GM20431 (cell line): ENCODE measurements around the gene MYO15A.
"Not testable (repeated sequence)": the region's sequence is repeated elsewhere in the genome, so short reads cannot be mapped to it uniquely, and the experiment has no call there.

Source experiments
- in situ Hi-C: fragments of 300-500 bp; cut with MseI, MboI; formaldehyde crosslinking; loops from one replicate; pipeline ENCODE4 v1.15.0; 2020; ENCODE audit warnings: low sequenced_read_pairs; ENCODE audit not compliant: unreplicated experiment

Gene MYO15A

DNA sequence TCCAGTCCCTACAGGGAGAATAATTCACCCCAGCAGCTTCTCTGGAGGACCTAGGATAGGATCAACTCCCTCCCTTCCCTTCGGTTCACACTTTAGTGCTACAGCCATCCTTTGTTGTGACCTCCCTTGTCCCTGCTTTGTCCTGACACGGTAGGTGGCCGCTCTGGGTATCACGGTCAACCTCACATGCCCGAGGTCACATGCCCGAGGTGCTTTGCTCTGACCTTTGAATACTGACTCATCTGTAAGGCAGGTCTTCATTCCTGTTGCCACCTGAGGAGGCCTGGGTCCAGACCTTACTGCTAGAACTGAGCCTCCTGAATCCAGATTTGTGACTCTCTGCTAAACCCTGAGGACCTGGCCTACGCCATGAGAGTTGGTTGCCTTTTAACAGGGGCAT, 94.8 kb downstream of the MYO15A start:
- in situ Hi-C loops: no loop called here

DNA sequence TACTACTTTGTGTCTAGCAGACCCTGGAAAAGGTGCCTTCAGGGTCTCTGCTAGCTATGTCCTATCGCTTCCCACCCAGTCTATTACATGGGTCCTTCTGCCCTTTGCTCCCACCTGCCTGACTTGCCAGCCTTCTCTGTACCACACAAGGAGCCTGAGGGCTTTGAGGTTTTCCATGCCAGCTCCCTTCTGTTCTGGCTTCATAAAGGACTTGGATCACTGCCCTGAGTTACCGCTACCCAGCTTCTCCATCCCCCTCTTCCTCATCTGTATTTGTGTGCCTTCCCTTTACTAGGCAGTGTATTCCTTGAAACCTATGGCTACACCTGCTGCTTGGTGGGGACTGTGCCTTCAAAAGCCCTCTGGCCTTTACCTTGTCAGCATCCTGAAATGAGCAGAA, 97.3 kb downstream of the MYO15A start:
- in situ Hi-C loops: no loop called here

DNA sequence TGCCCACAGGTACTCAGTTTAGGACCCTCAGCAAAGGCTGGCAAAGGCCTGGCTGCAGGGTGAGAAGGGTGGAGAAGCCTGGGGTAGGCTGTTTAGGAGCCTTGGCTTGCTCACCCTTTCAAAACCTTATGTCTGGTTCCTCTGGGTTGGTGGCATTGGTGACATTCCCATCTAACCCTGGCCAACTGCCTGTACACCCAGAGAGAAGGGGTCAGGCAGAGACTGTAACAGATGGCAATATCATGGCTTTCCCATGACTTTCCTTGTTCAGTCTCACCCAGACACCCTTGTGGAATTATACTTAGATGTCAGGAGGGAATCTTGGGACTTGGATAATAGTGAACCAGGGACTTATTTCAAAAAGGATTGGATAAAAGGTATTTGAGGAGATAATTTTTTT, 98.4 kb downstream of the MYO15A start:
- in situ Hi-C loops: no loop called here

DNA sequence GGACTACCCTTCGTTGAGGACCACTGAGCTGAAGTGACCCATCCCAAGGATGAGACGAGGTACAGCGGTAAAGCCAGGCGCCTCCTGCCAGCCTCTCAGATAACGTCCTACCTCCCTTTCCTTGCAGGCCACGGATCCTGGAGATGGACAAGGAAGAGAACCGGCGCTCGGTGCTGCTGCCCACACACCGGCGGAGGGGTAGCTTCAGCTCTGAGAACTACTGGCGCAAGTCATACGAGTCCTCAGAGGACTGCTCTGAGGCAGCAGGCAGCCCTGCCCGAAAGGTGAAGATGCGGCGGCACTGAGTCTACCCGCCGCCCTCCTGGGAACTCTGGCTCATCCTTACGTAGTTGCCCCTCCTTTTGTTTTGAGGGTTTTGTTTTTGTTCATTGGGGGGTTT, 99.5 kb downstream of the MYO15A start:
- in situ Hi-C loops: no loop called here

DNA sequence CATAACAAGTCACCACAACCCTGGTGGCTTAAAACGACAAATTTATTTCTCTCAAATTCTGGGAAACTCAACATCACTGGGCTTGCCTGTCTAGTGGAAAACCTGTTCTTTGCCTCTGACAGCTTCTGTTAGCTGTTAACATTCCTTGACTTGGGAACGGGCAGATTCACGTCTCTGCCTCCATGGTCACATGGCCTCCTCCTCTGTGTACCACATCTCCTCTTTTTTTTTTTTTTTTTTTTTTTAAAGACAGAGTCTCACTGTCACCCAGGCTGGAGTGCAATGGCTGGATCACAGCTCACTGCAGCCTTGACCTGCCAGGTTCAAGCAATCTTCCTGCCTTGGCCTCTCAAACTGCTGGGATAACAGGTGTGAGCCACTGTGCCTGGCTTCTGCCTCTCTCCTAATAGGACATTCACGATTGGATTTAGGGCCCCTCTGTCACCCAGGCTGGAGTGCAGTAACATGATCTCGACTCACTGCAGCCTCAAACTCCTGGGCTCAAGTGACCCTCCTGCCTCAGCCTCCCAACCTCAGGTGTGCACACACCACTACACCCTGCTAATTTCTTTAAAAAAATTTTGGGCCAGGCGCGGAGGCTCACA, 105.2 kb downstream of the MYO15A start:
- in situ Hi-C loops: no loop called here

DNA sequence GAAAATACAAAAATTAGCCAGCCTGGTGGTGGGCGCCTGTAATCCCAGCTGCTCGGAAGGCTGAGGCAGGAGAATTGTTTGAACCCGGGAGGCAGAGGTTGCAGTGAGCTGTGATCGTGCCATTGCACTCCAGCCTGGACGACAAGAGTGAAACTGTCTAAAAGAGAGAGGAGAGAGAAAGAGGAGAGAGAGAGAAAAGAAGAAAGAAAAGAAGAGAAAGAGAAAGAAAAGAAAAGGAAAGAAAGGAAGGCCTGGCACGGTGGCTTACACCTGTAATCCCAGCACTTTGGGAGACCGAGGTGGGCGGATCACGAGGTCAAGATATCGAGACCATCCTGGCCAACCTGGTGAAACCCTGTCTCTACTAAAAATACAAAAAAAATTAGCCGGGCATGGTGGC, 108.3 kb downstream of the MYO15A start:
- in situ Hi-C loops: not testable (repeated sequence)

DNA sequence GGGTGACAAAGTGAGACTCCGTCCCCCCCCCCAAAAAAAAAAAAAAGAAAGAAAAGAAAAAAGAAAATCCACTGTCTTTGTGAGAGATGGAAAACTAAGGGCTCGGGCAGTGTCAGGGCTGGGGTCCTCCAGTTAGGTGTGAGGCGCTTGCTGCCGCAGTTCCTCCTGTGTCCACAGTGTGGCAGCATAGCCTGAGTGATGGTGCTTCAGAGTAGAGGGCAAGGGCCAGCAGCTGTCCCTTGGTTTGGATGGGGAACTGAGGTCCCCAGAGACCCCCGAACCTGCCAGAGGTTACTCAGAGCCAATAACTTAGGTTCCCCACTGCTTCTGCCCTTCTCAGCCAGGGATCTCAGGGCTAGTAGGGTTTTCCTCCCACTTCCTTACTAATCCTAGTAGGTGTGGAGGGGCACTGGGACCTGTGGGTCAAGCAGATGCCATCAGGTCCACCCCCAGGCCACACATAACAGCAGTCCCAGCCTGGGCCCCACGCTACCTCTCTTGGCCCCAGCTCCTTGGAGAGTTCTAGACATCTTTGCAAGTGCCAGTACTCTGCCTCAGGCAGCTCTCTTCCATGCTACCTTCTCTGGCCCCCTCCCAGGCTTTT, 109.0 kb downstream of the MYO15A start:
- in situ Hi-C loops: no loop called here

DNA sequence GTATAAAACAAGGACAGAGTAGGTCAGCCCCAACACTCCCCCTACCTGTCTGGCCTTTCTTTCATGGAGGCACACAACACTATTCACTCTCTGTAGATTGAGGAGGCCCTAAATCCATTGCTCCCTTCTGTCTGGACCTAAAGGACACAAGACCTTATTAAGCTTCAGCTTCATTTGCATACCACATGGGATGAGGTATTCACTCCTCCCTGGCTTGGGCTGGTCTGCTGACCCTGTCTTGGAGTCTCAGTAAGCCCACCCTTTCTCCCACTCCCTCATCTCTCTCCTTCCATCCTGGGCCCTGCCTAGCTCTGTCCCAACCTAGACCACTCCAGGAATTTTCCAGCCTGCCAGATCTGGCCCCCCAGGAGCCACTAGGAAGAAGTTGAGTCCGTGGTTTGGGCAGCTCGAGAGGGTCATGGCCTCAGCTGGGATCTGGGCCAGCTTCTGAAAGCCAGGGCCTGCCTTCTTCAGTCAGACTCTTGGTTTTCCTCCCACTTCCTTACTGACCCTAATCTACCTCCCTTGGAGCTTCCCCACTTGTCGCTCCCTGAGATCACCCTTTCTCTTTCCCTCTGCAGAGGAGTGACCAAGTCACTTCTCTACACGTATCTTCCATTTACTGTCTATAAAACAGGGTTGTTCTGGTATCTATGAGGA, 110.3 kb downstream of the MYO15A start:
- in situ Hi-C loops: no loop called here

DNA sequence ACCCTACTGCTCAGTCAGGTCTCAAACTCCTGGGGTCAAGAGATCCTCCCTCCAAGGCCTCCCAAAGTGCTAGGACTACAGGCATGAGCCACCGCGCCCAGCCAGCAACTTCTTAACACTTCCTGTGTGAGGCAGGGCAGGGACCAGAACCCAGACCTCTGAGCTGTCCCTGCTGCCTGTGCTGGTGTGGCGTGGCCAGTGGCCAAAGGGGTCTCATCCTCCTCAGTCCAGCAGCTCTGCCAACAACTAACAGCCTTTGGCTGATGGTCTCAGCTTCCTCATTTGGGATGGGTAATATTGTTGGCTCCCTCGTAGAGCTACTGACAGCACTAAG, 115.5 kb downstream of the MYO15A start:
- in situ Hi-C loops: no loop called here

DNA sequence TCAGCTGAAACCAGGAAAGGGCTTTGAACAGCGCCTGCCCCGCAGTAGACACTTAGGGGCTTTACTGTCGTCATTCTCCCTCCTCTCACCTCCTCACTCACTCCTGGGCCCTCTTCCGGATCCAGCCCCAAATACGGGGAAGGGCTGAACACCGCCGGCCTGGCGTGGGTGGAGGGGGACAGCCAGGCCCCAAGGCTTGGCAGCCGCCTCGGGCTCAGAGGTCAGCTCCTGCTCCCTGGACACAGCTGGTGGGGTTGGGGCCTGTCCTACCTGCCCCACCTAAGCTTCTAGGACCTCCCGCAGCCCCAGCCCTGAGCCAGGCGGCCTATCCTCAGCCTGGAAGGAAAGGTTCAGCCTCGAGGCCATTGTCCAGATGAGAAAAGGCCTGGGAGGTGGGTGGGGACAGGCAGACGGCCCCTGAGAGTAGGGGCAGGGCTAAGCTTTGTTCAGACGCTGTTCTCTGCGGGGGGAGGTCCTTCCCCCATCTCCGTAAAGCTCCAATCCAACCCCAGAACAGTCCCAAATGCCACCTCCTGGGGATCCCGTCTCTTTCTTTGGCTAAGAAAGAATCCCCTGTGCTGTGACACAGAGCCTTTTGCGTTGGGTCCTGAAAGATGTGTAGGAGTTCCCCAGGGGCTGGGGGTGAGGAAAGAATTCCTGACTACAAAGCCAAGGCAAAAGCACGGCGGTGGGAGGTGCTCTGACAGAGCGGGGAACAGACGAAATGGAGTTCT, 116.0 kb downstream of the MYO15A start:
- in situ Hi-C loops: no loop called here

DNA sequence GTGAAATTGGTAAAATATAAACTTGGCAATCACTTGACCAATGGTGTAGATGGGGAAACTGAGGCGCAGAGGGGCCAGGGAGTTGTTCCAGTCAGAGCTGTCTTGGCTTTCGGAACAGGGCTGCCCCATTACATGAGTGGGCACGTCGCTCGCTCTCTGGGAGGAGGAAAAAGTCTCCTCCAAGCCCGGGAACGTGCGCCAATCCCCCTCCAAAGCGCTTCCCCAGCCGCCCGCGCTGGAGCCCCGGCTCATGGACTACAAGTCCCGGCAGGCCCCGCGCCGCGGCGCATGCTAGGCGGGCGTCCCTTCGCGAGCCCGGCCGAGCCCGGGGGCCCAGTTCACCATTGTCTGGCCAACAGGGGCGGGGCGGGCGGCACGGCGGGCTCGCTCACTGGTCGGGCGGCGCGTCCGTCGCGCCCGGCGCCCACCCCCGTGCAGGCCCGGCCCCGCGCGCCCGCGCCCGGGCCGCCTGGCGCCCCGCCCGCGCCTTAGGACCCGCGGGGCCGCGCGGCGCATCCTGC, 116.6 kb downstream of the MYO15A start, which contains the start of gene LLGL1:
TSS of gene LLGL1 (plus strand) at position 515 of the 521 bp plus-strand sequence. CDS start 48 bp downstream, outside the sequence.
- in situ Hi-C loops: no loop called here

DNA sequence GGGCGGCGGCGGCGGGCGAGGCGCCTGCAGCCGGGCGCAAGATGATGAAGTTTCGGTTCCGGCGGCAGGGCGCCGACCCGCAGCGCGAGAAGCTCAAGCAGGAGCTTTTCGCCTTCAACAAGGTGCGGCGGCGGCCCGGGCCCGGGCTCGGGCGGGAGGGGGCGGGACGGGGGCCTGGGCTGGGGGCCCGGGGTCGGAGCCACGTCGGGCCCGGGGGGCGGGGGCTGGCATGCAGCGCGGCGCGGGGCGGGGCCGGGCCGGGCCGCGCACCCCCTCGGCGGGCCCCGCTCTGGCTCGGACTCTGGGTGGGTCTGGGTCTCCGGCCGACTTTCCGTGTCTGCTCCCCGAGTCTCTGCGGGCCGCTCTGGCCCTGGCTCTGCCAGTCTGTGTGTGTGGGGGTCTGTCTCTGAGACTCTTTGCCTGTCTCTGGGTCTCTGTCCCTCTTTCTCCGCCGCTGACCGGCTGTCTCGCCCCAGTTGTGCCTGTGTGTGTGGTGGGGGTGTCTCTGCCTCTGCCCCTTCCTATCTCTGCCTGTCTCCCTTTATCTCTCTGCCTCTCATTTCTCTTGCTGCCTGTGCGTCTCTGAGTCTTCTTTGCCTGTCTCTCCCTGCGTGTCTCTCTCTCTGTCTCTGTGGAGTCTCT, 117.2 kb downstream of the MYO15A start:
- in situ Hi-C loops: no loop called here

DNA sequence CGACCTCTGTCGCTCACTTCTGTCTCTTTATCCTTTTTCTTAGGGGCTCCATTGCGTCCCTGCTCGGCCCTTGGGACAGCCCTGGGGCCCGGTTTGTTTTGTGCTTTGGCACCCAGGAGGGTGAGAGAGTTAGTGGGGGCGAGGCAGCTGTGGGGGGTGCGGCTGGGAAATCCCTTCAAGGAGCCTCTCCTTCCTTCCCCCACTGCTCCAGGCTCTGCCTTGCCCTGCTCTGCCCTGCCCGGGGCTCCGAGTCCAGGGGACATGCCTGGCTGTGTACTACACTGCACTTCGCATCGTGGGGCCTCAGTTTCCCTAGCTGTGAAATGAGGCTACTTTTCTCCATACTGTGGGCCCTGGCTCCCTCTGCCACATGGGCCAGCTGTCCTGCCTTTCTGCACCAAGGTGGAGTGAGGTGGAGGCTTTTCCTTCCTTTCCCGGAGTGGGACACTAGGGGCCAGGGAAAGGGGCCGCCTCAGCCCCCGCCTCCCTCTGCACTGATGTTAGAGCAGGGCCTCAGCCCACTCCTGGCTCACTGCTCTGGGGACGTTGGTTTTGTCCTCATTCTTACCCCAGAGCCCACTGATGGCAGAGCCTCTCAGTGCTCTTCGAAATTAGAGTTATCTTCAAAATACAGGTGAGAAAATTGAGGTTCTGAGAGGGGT, 117.9 kb downstream of the MYO15A start:
- in situ Hi-C loops: no loop called here

DNA sequence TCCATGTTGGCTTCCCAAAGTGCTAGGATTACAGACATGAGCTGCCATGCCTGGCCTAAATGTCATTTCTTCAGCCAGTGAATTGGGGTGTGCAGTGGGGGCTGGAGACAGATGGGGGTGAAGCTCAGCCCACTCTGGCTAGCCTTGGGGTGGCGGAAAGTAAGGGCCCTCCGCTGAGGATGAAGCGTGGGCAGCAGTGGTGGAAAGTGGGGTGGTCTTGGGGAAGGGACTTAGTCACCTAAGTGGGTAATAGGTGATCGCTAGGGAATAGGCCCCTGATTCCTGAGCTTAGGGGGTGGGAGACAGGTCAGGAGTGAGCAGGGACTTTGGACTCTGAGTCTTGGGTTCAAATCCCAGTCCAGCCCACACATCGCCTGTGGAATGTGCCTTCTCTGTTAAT, 119.1 kb downstream of the MYO15A start:
- in situ Hi-C loops: no loop called here

DNA sequence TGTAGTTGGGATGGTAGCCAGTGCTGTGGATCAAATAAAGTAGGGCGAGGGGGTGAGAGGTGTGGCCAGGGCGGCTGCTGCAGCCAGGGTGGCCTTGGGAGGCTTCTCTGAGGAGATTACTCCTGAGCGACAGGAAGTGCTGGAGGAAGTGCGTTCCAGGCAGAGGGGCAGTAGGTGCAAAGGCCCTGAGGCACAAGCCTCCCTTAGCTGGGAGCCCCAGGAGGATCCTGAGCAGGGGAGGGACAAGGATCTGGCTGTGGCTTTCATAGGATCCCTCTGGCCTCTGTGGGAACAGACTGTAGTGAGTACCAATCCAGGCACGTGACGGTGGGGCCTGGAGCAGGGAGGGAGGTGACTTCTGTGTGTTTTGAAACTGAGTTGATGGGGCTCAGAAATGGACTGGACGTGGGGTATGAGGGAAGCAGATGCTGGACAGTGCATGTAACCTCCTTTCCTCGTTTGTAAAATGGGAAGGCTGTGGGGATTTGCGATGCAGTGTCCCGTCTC, 119.7 kb downstream of the MYO15A start:
- in situ Hi-C loops: no loop called here

DNA sequence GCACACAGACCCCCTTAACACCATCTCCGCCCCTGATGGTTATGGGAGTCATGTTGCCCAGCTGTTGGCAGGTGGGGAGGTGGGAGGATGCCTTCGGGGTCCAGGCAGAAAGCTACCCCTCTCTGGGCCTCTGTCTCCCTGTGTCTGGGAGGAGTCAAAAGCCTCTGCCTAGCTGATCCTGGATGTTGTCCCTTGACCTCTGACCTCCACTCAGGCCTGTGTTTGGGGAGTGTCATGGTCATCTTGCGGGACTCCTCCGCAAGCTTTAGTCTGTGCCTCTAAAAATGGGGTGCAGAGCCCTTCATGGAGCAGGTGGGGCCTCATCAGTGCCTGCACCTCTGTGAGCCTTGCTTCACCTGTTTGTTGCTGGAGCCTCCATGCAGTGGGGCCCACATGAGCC, 120.7 kb downstream of the MYO15A start:
- in situ Hi-C loops: no loop called here
